Adrenal gland (tissue), 12 donors: ENCODE measurements around the gene TEX44. TPM values are rescaled to one million over a fixed set of nuclear protein-coding genes. Genes with fewer than 3 reads are reported as not detected.

Experiments
- DNase-seq, 7 donors: peaks; one replicate each; pipeline ENCODE4 v3.0.0-alpha.2; 2019 to 2020
- H3K27ac ChIP-seq, 5 donors: fragments of 200-600 bp; sonication (generic) in 4 of 5; 1 replicate in 3 of 5; 2 replicates in 2 of 5; pipeline versions ENCODE4 v1.5.1 to v1.8.0; 2016 to 2020; ENCODE audit warnings: mild to moderate bottlenecking in 1 of 5
- H3K27me3 ChIP-seq: fragments of 200-600 bp; 2 replicates; pipeline ENCODE4 v1.8.0; 2021
- H3K36me3 ChIP-seq, 2 donors: fragments of 200-600 bp; replicated peaks in 1 of 2; 1 replicate in 1 of 2; 2 replicates in 1 of 2; pipeline versions ENCODE4 v1.5.1 to v1.8.0; 2018 to 2022
- H3K4me1 ChIP-seq, 2 donors: fragments of 200-600 bp; replicated peaks in 1 of 2; 1 replicate in 1 of 2; 2 replicates in 1 of 2; pipeline versions ENCODE4 v1.5.1 to v1.8.0; 2018 to 2021
- H3K4me3 ChIP-seq, 4 donors: fragments of 200-600 bp; sonication (generic) in 3 of 4; one replicate each; pipeline ENCODE4 v1.5.1; 2016 to 2018
- H3K9me3 ChIP-seq, 3 donors: fragments of 200-600 bp; sonication (generic) in 1 of 3; replicated peaks in 1 of 3; 1 replicate in 2 of 3; 2 replicates in 1 of 3; pipeline versions ENCODE4 v1.5.1 to v1.8.0; 2016 to 2021
- CTCF ChIP-seq, 6 experiments: fragments of 450-650 bp in 4 of 6; fragments of 200-600 bp in 2 of 6; sonication (generic) in 1 of 6; IDR thresholded peaks; 1 replicate in 5 of 6; 2 replicates in 1 of 6; pipeline versions ENCODE4 v1.5.1 to v1.8.0; 2016 to 2021; ENCODE audit warnings: antibody characterized with exemption in 6 of 6, mild to moderate bottlenecking in 2 of 6, moderate library complexity in 1 of 6
- POLR2A ChIP-seq, 2 donors: fragments of 450-650 bp; IDR thresholded peaks; one replicate each; pipeline ENCODE4 v1.6.1; 2017; ENCODE audit warnings: antibody characterized with exemption in 2 of 2, mild to moderate bottlenecking in 2 of 2, moderate library complexity in 1 of 2
- WGBS, 4 donors: extraction: QIAGEN DNeasy Blood & Tissue Kit in 2 of 4; methylation state at CpG; one replicate each; pipeline versions ENCODE4 v1.1.5 to v1.1.7; 2013 to 2017; 5-methylcytosine and 5-hydroxymethylcytosine counted together
- intact Hi-C, 2 donors: fragments of 100-400 bp; cut with DNase I; formaldehyde crosslinking; loops; one replicate each; pipeline versions ENCODE4 v1.14.1 to v1.15.0; 2022 to 2023
- polyA plus RNA-seq, 3 donors: library from polyadenylated mRNA; stranded (reverse); fragments of 200-250 nt in 2 of 3; fragments of 350-450 nt in 1 of 3; fragmentation: Illumina TruSeq in 1 of 3; extraction: RNeasy Lipid Tissue Mini Kit (QIAGEN cat#74804) in 1 of 3; gene quantifications; one replicate each; pipeline ENCODE4 v1.2.3, GENCODE V29; 2013 to 2014
- total RNA-seq, 9 donors: library from RNA; depleted of rRNA in 4 of 9; stranded (reverse); fragments of >200 nt in 4 of 9; fragments of 120-200 nt in 1 of 9; fragmentation: NEBNext Ultra II Directional in 1 of 9; extraction: Animal tissue kit (Norgen Biotek cat#: 25700) in 1 of 9; gene quantifications; one replicate each; pipeline versions ENCODE4 v1.1.0 to v1.2.4, GENCODE V29; 2013 to 2023
- donor health status: healthy with polysubstance abuse.
- donor health status: Bipolar disorder and iron deficiency.
- donor health status: DM: yes; HTN: yes; CAD: no.
- donor health status: DM: no; HTN: no; CAD: no.
- donor health status: DM: no; HTN: no; CAD: no.
- donor health status: DM: yes; HTN: yes; CAD: no.

The TEX44 gene
- total and polyA plus RNA-seq, 12 donors: not detected

- TF ChIP-seq CTCF (IDR thresholded peaks at IDR 0.05) (peak; percentile 33 to 89 (median 65)), POLR2A (IDR thresholded peaks at IDR 0.05) (no peak)
- Histone ChIP-seq H3K9me3 (no peaks in the 10 kb centered on the region), H3K36me3 (no peaks in the 10 kb centered on the region), H3K27me3 (no peaks in the 10 kb centered on the region), H3K4me3 (no peak overlapping the region), H3K4me1 (no peaks in the 10 kb centered on the region), H3K27ac (peak overlapping the region in 2 of 5 donors; percentile 52 to 75)
- DNase-seq: peak; percentile 58 to 86 (median 73)
- WGBS, 4 donors: 35 to 53% (median 47%) methylated on average over 7 to 11 of the region's 11 CpGs
- intact Hi-C loops: loop anchor here (5.0 kb wide), 3 partner anchors 35 to 75 kb away; no protein-coding TSS in a partner anchor
Measured at GRCh38 chr2:231557571-231558217, 35.0 kb upstream of the TEX44 start.

GRCh38 chr2:231563378-231563961 is 29.2 kb upstream of the TEX44 start:
- Histone ChIP-seq H3K4me1 (no peaks in the 10 kb centered on the region), H3K36me3 (no peaks in the 10 kb centered on the region), H3K27me3 (no peaks in the 10 kb centered on the region), H3K27ac (no peak overlapping the region), H3K9me3 (no peaks in the 10 kb centered on the region), H3K4me3 (no peak overlapping the region)
- DNase-seq: peak; percentile 38 to 67 (median 64)
- TF ChIP-seq CTCF (IDR thresholded peaks at IDR 0.05) (peak; percentile 37 to 66 (median 54)), POLR2A (IDR thresholded peaks at IDR 0.05) (no peak)
- intact Hi-C loops: loop anchor here in 1 of 2 donors (5.0 kb wide), 1 partner anchor 39 kb away; no protein-coding TSS in a partner anchor
- 0 to 18% (median 14%) methylated on average over 2 to 3 of the region's 3 CpGs for WGBS, 4 donors

GRCh38 chr2:231565887-231566594 is 26.6 kb upstream of the TEX44 start:
- no peak for DNase-seq
- no peak for TF ChIP-seq CTCF (IDR thresholded peaks at IDR 0.05)
- TF ChIP-seq POLR2A (IDR thresholded peaks at IDR 0.05): no peak
- Histone ChIP-seq H3K36me3 (no peaks in the 10 kb centered on the region), H3K4me3 (no peak overlapping the region), H3K27ac (no peak overlapping the region), H3K4me1 (no peaks in the 10 kb centered on the region), H3K27me3 (no peaks in the 10 kb centered on the region), H3K9me3 (no peaks in the 10 kb centered on the region)
- intact Hi-C loops: no loop called here
- 62 to 82% (median 74%) methylated on average over 4 of the region's 4 CpGs for WGBS, 4 donors

- no peak for DNase-seq
- H3K27me3 ChIP-seq: no peaks in the 10 kb centered on the region
- H3K36me3 ChIP-seq: no peaks in the 10 kb centered on the region
- TF ChIP-seq CTCF (IDR thresholded peaks at IDR 0.05) (no peak), POLR2A (IDR thresholded peaks at IDR 0.05) (no peak)
- no peak overlapping the region for H3K27ac ChIP-seq
- H3K4me1 ChIP-seq: no peaks in the 10 kb centered on the region
- 77 to 88% (median 85%) methylated on average over 3 of the region's 3 CpGs for WGBS, 4 donors
- no peak overlapping the region for H3K4me3 ChIP-seq
- intact Hi-C loops: no loop called here
- no peaks in the 10 kb centered on the region for H3K9me3 ChIP-seq
Measured at GRCh38 chr2:231567159-231567558, 25.5 kb upstream of the TEX44 start.
